KOPT-K1 (cell line): ENCODE measurements around the gene CCDC13.

Experiments
- H3K27ac ChIP-seq: fragments of 200-600 bp; sonication (generic); 2 replicates; pipeline ENCODE4 v1.5.1; 2016; ENCODE audit warnings: antibody characterized with exemption, mild to moderate bottlenecking, low read depth, low read length; ENCODE audit not compliant: poor library complexity, severe bottlenecking
- H3K36me3 ChIP-seq: fragments of 200-600 bp; sonication (generic); 2 replicates; pipeline ENCODE4 v1.5.1; 2017; ENCODE audit warnings: antibody characterized with exemption, mild to moderate bottlenecking, low read length, moderate library complexity; ENCODE audit not compliant: insufficient read depth
- H3K9me3 ChIP-seq: fragments of 200-600 bp; sonication (generic); 2 replicates; pipeline ENCODE4 v1.5.1; 2017; ENCODE audit warnings: antibody characterized with exemption, low read length, mild to moderate bottlenecking; ENCODE audit not compliant: insufficient read depth, poor library complexity, severe bottlenecking

The CCDC13 gene

GRCh38 chr3:42723219-42723618, 49.8 kb downstream of the CCDC13 start:
- Histone ChIP-seq H3K36me3 (no peaks in the 10 kb centered on the region), H3K9me3 (peaks cover 8% of the 10 kb centered on the region), H3K27ac (no peak overlapping the region)
